HG02884 (cell line): ENCODE measurements around the gene RPTOR.
"Not testable (repeated sequence)": the region's sequence is repeated elsewhere in the genome, so short reads cannot be mapped to it uniquely, and the experiment has no call there.

Source experiments
- ATAC-seq: cut with Tn5 transposase; IDR thresholded peaks from one replicate; pipeline ENCODE4 v1.9.1; 2021; ENCODE audit warnings: mild to moderate bottlenecking, moderate library complexity; ENCODE audit not compliant: unreplicated experiment

RPTOR gene

GRCh38 chr17:80609757-80610156 is 65.1 kb downstream of the RPTOR start:
- no peak for ATAC-seq

- no peak for ATAC-seq
Measured at GRCh38 chr17:80611816-80612215, 67.2 kb downstream of the RPTOR start.

GRCh38 chr17:80612997-80613731 is 68.5 kb downstream of the RPTOR start:
- ATAC-seq = no peak

- no peak for ATAC-seq
Measured at GRCh38 chr17:80613732-80614071, 69.1 kb downstream of the RPTOR start.

- ATAC-seq = no peak
Measured at GRCh38 chr17:80614332-80615047, 69.9 kb downstream of the RPTOR start.

- ATAC-seq = no peak
Measured at GRCh38 chr17:80615376-80615775, 70.7 kb downstream of the RPTOR start.

GRCh38 chr17:80616705-80617104 is 72.1 kb downstream of the RPTOR start:
- ATAC-seq = no peak

- ATAC-seq = no peak
Measured at GRCh38 chr17:80618304-80618703, 73.7 kb downstream of the RPTOR start.

GRCh38 chr17:80619535-80620235 is 75.0 kb downstream of the RPTOR start:
- no peak for ATAC-seq

- no peak for ATAC-seq
Measured at GRCh38 chr17:80621335-80621996, 76.8 kb downstream of the RPTOR start.

- no peak for ATAC-seq
Measured at GRCh38 chr17:80621997-80622357, 77.3 kb downstream of the RPTOR start.

GRCh38 chr17:80624864-80625263 is 80.2 kb downstream of the RPTOR start:
- no peak for ATAC-seq

GRCh38 chr17:80625627-80626026 is 81.0 kb downstream of the RPTOR start:
- ATAC-seq = no peak

GRCh38 chr17:80628881-80629280 is 84.2 kb downstream of the RPTOR start:
- ATAC-seq = not testable (repeated sequence)

GRCh38 chr17:80629298-80630028 is 84.8 kb downstream of the RPTOR start:
- no peak for ATAC-seq

GRCh38 chr17:80630560-80631120 is 86.0 kb downstream of the RPTOR start:
- no peak for ATAC-seq

- no peak for ATAC-seq
Measured at GRCh38 chr17:80631142-80632045, 86.8 kb downstream of the RPTOR start.

- ATAC-seq = no peak
Measured at GRCh38 chr17:80632046-80632581, 87.5 kb downstream of the RPTOR start.

- no peak for ATAC-seq
Measured at GRCh38 chr17:80633207-80633606, 88.6 kb downstream of the RPTOR start.
